Stimulated activated CD8-positive, alpha-beta memory T cell treated with anti-CD3 and anti-CD28 coated beads, Interleukin-4, amount 100 ng/mL, for 4 hours (primary cell): ENCODE results near the gene CBX4.
A peak's percentile ranks its signal among the peaks of the same experiment; 100 is the strongest.

Experiments used
- DNase-seq, 2 donors: peaks; one replicate each; pipeline ENCODE4 v3.0.0-alpha.2; 2020; ENCODE audit warnings: low read depth in 2 of 2, low spot score in 1 of 2

The CBX4 gene

DNA sequence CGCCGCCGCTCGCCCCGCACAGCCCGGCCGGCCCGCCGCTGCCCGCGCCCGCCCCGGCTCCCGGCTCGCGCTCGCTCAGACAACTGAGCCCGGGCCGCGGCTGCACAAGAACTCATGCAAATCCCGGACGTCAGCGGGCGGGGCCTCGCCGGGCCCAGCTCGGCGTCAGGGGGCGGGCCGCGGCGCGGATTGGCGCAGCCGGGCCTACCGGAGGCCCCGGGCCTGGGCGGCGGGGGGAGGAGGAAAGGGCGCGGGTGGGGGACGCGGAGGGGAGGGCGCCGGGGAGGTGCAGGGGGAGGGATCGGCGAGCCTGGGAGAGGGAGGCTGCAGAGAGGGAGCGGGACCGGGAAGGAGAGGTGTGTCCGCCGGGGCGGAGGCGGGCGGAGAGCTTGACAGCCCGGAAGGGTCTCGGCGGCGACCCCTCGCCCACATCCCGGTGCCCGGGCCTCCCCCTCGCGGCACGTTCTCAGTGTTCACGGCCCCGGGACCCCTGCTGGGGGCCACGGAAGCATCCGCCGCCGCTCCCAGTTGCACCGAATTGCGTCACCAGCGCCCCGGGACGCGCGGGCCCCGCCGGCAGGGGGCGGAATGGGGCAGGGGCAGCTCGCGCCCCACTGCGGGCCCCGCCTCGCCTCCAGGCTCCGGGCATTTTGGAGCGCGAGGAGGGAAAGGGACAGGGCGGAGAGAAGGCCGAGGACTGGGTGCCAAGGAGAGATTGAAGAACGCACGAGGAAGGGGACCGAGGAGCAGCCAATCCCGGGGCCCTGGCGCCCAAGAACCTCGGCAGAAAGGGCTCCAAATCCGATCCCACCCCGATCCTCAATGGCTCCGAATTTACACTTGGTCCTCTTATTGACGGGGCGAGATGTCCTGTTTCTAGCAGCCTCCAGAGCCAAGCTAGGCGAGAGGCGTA, at the start of gene CBX4:
TSS of gene CBX4 (minus strand) at position 85 of the 913 bp plus-strand sequence. CDS start 189 bp downstream, outside the sequence.
- peak; percentile 76 to 83 for DNase-seq

DNA sequence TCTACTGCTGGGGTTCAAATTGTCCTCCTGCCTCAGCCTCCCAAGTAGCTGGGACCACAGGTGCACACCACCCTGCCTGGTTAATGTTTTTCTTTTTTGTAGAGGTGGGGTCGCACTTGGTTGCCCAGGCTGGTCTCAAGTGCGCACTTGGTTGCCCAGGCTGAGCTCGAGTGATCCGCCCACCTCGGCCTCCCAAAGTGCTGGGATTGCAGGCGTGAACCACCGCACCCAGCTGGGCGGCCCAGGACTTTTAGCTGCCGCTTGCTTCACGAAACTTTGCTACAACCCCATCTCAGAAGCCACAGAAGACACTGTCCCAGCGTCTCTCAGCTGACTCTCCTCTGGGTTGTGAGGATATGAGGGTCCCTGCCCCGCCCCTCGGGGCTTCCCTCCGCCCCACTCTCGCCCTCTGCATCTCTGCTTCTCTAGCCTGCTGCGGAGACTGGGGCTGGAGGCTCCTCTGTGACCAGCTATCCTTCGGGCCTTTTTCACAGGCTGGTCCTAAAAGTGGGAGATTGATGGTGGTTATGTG, 48.8 kb upstream of the CBX4 start:
- no peak for DNase-seq

DNA sequence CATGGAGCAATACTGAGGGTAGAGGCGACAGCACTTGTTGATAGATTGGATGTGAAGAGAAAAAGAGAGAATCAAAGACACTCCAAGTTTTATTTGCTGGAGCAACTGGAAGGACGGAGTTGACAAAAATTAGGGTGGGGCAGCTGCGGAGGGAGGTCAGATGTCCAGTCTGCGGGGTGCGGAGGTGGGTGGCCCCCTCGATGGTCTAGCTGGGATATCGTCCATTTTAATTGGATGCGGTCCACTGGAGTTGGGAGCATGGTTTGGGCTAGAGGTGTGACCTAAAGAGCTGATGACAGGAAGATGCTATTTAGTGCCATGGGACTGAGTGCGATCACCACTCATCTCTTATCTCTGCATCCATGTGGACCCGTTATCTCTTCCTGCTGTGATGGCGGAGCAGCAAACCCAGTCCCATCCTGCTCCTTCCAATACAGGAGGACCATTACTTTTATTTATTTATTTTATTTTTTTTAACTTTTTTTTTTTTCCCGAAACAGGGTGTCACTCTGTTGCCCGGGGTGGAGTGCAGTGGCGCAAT, 48.3 kb upstream of the CBX4 start:
- DNase-seq, result no peak

DNA sequence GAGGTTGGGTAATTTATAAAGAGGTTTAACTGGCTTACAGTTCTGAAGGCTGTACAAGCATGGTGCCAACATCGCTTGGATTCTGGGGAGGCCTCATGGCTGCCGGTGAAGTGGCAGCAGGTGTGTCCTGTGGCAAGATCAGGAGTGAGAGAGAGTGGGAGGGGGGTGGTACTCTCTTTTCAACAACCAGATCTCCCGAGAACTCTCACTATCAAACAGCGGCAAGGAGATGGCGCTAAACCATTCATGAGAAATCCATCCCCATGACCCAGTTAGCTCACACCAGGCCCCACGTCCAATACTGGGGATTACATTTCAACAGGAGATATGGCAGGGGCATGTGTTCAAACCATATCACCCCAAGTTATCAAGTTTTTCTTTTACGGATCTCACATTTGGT, 44.0 kb upstream of the CBX4 start:
- no peak for DNase-seq

DNA sequence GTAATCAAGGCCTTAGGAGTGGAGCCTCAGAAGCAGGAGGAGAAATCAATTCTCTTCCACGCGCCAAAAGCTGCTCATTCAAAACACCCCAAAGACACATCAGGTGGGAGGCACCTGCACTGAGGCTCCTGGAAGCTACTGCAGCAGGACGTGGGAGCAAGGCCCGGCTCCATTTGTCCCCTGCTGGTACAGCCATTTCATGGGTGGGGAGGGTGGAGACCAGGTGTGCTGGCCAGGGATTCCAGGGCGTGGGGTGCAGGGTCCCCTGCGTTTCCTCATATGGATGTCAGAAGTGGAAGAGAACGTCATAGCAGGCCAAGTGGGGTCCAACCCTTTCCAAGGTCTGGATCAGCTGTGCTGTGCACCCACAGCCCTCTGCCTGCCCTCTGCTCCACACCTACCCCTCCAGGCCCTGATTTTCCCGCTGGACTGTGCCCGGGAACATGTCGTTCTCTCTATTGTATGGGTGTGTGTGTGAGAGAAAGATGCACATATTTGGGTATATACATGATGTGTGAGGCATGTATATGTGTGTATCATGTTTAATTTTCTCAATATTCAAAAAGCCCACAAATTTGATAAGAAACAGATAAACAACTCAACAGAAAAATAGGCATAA, 39.2 kb upstream of the CBX4 start:
- no peak for DNase-seq

DNA sequence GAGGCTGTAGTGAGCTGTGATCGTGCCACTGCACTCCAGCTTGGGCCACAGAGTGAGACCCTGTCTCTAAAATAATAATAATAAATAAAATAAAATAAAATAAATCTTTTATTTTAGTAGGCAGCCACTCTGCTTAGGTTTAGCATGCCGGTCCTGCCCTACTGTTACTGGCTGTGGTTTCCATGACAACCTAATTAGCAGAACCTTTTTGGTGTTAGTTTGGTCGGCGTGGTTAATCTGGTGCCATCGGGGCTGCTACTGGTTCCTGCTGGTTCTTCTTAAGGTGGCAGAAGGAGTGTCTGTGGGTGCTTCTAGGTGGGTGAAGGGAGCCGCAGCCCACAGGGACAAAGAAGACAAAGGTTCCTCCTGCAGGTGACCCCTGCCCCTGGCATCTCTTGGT, 37.8 kb upstream of the CBX4 start:
- no peak for DNase-seq

DNA sequence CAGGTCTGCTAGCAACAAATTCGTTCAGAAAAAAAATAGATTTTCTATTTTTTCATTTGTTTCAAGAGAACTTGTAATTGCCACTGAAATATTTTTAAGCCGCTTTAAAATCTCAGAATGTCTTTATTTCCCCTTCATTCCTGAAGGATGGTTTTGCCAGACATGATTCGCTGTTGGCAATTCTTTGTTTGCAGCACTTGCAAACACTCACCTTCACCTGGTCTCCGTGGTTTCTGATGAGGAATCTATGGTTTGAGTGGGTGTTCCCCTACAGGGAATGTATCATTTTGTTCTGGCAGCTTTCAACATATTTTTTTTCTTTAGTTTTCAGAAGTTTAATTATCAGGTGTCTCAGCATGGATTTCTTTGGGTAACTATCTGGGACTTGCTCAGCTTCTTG, 36.3 kb upstream of the CBX4 start:
- no peak for DNase-seq

DNA sequence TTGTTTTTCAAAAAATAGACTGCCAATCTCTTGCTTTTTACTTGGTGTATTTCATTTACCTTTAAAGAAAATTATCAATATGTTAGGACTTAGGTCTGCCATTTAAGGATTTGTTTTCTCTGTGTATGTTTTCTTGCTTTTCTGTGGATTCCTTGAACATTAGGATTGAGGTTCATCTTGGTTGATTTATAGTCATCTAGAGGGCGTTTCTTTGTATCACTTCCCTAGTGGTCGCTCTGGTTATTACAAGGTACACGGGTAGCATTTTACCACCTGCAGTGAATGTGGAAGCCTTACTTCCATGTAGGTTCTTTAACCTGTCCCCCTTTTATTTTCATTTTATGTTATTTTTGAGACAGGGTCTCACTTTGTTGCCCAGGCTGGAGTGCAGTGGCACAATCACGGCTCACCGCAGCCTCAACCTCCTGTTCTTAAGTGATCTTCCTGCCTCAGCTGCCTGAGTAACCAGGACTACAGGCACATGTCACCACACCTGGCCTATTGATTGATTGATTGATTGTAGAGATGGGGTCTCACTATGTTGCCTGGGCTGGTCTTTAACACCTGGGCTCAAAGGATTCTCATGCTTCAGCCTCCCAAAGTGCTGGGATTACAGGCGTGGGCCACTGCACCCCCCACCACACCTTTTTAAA, 35.2 kb upstream of the CBX4 start:
- no peak for DNase-seq

DNA sequence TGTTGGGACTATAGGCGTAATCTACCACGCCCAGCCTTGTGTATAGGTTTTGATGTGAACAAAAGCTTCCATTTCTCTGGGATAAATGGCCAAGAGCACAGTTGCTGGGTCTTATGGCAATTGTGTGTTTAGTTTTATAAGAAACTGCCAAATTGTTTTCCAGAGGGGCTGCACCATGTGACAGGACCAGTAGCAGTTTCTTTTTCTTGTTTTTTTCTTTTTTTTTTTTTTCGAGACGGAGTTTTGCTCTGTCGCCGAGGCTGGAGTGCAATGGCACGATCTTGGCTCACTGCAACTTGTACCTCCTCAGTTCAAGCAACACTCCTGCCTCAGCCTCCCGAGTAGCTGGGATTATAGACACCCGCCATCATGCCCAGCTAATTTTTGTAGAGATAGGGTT, 34.3 kb upstream of the CBX4 start:
- no peak for DNase-seq

DNA sequence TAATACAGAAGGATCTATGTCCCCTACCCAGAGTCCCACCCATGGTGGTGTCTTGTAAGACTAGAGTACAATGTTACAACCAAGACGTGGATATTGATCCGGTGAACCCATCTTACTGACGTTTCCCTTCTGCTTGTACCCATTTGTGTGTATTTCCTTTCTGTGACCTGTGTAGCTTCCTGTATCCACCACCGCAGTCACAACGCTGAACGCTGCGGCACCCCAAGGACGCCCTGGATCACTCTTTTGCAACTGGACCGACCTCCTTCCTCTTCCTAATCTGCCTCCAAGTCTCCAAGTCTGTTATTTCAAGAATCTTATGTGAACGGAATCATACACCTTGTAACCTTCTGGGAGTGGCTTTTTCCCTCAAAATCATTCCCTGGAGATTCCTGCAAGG, 33.5 kb upstream of the CBX4 start:
- no peak for DNase-seq

DNA sequence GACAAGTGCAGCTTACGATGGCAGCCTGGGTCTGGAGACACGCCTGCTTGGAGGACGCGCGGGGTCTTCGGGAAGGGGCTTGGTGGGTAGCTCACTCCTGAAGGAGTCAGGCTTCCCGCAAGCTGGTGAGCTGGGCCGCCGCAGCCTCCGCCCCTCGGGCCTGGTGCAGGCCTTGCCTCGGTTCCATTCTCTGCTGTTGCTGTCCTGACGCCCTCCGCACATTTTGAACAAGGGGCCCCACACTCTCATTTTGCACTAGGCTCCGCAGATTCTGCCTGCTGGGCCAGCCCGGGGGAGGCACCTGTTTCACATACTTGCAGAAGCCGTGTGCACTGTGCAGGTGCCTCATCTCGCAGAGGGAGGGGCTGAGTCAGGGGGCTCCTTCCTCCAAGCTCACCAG, 31.9 kb upstream of the CBX4 start:
- DNase-seq, result no peak

DNA sequence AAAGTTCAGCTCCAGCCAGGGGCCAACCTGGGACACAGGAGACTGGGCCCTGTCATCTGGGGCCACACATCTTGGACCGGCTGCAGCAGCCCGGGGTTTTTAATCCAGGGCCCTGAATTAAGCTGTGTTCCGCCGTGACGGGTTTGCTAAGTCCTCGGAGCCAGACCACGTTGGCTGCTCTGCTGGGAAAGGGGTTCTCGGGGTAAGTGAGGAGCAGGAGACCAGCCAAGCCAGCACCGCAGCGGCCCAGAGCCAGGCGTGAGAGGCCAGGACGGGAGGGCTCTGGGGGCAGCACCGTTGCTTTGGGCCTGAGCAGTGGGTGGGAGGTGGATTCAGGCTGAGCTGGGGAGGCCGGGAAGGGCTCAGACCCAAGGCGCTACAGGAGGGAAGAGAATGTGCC, 31.3 kb upstream of the CBX4 start:
- no peak for DNase-seq

DNA sequence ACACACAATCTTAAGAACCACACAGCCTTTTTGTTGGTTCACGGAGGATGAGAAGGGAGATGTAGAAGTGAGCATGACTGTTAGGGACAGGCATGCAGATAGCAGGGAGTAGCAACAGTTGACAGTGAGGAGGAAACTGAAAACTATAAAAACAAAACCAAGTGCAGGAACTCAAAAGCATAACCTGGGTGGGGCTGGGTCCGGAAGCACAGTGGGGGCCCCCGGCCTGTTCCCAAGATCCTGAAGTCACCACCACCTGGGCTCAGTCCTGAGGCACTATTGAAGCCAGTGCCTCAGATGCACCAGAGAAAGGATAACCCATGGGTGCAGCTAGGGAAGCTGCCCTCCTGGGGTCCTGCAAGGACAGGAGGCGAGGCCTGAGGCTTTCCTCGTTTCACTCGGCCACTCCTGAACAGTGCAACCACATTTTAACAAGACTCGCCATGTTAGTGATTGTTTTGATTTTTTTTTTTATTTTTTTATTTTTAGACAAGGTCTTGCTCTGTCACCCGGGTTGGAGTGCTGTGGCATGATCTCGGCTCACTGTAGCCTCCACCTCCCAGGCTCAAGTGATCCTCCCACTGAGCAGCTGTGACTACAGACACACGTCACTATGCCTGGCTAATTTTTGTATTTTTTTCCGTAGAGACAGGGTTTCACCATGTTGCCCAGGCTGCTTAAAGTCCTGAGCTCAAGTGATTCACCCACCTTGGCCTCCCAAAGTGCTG, 27.7 kb upstream of the CBX4 start:
- no peak for DNase-seq

DNA sequence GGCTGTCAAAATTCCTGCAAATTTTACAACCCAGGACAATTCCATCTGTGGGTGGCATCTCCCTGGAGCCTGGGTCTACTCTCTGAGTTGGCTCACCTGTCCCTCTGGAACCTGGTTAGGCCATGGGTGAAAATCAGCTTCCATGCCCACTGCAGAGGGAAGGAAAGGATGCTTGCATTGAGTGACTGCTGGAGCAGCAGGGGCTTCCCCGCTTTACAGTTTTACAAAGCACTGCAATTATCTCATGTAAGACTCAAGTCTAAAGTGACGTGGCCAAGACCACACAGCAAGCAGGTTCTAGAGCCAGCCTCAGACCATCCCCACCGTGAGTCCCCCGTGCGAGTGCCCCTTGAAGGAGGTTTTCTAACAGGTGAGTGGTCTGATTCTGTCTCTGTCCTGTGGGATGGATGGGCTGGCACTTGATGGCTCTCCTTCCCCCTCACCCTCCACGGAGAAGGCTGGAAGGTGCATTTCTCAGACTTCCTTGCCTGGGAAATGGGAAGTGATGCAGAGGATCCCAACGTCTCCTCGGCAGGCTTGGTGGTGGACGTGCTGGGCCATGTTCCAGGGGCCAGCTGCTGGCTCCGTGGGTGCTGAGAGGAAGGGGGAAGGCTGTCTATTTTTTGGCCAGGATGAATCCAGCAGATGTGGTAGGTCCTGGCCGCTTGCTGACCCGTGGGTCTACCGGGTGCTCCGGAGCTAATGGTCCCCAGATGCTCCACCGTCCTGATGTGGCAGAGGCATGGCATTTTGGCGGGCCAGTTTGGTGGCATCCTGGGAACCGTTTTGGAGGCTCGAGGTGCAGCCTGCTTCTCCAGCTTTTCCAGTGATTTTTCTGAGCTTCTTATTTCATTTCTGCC, 26.3 kb upstream of the CBX4 start:
- no peak for DNase-seq

DNA sequence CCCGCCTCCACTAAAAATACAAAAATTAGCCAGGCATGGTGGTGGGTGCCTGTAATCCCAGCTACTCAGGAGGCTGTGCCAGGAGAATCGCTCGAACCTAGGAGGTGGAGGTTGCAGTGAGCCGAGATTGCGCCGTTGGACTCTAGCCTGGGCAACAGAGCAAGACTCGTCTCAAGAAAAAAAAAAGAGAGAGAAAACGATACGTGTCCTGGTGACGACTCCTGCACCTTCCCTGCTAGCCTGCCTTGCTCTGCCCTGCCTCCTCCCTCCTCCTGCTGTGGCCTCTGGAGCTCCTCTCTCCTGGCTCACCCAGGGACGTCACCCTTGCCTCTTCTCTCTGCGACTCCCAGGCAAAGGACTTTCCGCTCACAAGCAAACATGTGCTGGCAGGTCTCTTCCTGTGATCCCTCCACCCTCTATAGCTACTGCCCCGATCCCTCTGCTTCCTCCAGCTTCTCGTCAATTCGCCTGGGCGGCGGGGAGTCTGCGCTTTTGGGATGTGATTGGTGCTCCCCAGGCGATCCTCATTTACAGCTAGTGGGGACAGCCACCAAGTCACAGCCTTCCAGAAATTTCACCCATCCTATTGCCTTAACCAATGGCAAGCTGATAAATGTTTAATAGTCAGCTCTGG, 25.5 kb upstream of the CBX4 start:
- no peak for DNase-seq

DNA sequence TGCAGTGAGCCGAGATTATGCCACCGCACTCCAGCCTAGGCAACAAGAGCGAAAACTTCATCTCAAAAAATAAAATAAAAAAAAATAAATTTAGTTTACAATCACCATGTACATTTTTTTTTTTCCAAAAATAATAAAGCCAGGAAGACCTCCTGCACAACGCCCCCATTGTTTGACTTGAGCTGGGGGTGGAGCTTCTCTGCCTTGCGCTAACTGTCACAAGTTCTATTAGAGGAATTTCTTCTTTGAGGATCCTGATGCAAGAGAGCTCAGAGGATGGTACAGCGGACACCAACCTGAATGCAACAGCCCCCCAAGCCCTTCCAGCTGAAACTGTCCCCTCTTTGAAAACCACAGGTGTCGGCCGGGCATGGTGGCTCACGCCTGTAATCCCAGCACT, 24.9 kb upstream of the CBX4 start:
- DNase-seq, result no peak

DNA sequence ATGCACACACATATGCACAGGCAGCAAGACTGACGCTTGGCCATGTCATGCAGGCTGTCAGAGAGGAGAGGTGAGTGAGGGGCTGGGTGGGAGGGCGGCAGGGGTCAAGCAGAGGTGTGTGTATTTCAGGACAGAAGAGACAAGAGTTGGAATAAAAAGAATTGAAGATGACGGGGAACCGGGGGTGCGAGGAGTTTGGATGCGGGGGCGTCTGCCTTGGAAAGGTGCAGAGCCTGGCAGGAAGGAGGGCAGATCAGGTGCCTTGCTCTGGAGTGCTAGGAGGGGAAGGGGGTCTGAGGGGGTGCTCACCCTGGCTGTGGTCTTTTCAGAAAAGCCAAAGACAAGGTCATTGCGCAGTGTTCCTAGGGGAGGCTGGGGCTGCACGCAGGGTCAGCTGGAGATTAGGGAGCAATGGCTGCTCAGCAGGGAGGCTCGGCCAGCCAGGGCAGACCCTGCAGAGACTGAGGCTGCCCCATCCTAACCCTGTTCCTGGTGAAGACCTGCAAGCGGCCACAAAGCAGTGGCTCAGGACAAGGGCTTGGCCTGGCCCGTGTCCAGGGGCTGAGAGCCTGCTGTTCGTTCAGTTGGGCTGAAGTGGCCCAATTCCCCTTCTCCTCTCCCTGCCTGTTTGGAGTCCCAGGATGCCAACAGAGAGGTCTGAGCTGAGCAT, 23.7 kb upstream of the CBX4 start:
- DNase-seq, result no peak

DNA sequence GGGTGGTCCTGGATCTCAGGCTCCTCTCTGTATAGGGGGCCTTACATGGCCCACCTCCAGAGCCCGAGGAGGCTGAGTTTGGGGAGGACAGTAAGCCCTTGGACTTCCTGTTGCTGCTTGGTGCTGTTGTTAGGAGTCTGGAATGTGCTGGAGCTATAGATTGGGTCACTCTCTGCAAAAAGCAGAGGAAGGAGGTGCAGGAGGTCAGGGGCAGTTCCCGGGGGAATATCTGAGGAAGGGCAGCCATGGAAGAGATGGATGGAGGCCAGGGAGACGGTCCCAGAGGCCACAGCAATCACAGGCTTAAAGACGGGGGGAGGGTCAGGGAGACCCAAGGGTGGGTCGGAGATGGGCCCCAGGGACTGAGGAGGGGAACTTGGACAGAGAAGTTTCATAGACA, 23.0 kb upstream of the CBX4 start:
- DNase-seq, result no peak
